Activated naive CD8-positive, alpha-beta T cell treated with anti-CD3 and anti-CD28 coated beads, Interleukin-2, amount 50 U/mL, for 16 hours (primary cell): ENCODE data around the gene ABHD13.
"Not testable (repeated sequence)": the region's sequence is repeated elsewhere in the genome, so short reads cannot be mapped to it uniquely, and the experiment has no call there.

Source experiments
- DNase-seq: peaks from one replicate; pipeline ENCODE4 v3.0.0-alpha.2; 2020; ENCODE audit warnings: low read depth, low spot score

Gene ABHD13

DNA sequence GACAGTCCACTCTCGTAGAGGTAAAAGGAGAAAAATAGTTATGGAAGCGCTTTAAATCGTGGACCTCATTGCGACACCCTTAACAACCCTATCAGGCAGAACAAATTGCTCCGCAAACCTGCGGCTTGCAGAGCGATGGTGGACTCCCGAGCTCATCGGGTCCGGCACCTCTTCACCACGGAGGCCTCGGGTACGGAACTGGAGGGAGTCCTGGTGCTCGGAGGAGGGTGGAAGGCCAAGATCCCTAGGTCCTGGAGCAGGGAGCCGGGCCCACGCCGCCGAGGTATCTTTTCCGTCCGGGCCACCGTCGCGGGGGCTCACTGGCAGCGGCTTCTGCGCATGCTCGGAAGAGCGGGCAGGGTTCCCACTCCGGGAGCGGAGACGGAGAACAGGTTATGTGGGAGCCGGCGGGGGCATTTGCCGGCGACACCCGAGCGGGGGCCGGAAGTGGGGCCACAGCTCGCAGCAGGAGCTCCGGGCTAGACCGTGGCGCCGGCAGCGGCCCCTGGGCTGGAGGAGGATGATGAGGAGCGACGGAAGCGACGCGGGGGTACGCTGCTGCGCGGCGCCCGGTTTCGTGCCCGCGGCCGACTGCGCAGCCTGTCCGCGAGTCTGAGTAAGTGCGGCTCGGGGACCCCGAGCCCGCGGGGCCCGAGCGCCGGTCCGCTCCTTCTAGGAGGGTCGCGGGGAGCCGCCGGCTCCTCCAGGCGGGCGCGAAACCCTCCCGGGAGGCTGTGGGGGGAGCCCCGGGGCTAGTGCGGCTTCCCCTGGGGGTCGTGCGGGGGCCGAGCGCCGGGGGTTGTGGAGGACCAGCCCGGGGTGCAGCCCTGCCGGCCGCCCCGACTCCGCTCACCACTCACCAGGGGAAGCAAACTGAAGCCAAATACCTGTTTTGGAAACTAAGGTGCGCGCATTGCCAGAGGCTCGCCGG lies at the start of gene ABHD13:
Gene ABHD13, plus strand, starts transcription at position 349 of the 931 bp plus-strand sequence. CDS start 10,827 bp downstream, outside the sequence.
- DNase-seq = peak; percentile 81

DNA sequence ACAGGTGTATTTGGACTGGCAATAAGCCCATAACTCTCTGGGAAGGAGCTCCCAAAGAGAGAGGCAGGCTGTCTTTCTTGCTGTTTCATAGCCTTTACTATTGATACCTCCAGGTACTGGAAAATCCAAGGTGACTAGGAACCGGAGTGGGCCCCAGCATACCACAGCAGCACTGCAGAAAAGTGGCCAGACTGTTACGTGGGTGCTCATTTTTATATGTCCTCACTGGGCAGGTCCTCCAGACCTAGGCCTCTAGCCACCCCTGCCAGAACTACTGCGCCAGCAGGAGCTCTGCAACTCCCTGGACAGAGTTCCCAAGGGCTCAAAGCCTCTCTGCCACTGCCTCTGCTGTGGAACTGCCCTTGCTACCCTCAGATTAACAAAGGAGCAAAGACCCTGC lies 49.3 kb upstream of the ABHD13 start:
- DNase-seq = no peak

DNA sequence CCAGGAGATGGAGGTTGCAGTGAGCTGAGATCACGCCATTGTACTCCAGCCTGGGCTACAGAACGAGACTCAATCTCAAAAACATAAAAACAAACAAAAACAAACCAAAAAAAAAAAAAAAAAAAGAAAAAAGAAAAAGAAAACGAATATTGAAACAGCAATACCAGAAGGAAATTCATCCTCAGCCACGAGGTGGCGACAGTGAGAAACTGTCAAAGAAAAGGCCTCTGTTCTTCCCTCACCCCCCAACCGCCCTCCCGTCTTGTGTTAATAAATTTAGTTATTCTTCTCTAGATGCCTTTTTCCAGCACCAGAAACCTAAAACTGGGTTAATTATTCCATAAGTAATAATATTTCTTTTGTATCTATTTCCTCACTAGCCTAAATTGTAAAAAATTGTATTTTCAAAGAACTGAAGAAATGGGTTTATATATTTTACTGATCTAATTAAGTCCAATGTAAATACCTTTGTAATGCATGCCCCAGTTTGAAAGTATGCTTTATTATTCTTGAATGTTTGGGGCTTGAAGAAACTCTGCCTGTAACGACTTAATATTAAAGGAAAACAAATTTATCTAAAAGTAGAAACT lies 41.4 kb upstream of the ABHD13 start:
- DNase-seq = peak; percentile 27

DNA sequence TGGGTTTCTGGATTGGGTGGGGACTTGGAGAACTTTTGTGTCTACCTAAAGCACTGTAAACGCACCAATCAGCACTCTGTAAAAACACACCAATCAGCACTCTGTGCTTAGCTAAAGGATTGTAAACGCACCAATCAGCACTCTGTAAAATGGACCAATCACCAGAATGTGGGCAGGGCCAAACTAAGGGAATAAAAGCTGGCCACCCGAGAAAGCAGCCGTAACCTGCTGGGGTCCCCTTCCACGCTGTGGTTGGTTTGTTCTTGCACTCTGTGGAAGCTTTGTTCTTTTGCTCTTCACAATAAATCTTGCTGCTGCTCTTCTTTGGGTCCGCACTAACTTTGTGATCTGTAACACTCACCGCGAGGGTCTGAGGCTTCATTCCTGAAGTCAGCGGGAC lies 40.1 kb upstream of the ABHD13 start:
- no peak for DNase-seq

DNA sequence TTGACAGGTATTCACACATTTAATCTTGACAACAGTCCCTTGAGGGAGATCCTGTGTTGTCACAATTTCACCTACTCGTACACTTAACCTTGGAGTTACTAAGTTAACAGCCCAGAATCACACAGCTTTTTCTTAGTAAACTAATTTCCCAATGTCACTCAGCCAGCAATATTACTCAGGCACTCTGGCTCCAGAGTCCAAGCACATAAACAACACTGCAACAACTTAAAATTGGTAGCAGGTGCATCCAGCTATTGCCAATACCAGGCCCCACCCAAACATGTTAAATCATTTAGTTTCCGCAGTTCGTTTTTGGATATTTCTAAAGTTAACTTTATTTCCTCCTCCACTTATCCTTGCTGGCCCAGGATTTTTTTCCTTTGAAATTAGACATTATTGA lies 35.5 kb upstream of the ABHD13 start:
- DNase-seq = no peak

DNA sequence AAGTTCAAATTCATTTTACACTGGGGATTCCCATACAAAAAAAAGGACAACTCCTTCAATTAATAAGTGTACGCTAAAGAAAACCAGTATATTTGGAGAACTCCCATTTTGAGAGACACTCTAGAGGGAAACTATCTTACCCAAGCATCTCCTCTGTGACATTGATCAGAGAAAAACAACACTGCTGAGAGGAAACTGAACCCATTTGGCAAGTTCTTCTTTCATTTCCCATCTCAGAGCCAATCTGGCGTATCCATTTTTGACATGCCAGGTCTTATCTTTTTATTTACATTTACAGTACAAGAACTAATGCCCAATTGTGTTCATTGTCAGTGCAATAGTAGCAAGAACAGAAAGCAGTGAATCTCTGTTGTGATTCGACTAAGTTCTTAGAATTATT lies 33.0 kb upstream of the ABHD13 start:
- DNase-seq = no peak

DNA sequence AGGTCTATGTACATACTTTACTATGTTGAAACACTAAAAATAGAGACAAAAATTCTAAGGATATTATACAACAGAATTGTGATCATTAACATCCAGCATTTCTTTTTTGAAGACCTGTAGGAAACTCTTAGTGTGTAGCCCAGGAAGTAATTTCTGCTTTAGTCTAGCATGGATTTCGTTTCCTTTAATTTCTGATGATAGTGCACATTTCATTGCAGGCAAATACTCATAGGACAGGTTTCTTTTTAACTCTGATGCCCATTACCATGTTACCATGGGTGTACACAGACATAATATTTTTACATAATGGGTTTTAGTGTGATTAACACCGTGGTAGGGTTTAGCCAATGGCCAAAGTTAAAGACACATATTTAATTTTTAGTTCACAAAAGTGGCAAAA lies 29.9 kb upstream of the ABHD13 start:
- no peak for DNase-seq

DNA sequence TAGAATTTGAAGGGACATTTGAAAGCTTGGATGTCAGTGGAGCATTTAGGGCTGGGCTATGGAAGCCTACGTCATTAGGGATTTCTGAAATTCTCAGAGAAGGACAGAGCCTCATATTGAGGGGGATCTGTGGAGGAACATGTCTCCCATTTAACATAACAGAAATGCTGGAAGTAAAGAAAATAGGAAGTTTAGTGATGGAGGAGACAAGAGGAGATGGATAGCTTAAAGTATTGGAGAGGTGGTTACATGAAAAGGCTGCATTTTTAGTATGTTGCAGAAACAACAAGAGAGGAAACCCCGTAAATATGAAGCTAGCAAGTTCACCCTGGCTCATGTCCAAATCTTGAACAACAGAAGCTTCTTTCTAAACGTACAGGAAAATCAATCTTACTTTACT lies 27.3 kb upstream of the ABHD13 start:
- DNase-seq = no peak

DNA sequence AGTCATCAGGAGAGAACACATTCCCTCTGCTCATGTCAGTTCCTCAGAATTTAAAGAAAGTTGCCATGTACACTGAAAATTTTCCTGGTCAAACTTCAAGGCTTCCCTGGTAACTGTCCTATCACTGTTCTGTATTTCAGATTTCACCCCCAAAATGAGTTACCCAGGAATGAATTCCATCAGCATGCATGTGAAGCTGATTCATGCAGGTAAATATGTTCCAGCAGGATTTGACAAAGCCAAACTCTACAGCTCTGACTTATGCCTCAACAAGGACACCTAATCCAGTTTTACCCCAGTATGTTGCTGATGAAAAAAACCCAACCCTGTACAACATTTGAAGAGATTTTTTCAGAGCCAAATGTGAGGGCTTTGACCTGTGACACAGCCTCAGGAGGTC lies 24.4 kb upstream of the ABHD13 start:
- DNase-seq = no peak

DNA sequence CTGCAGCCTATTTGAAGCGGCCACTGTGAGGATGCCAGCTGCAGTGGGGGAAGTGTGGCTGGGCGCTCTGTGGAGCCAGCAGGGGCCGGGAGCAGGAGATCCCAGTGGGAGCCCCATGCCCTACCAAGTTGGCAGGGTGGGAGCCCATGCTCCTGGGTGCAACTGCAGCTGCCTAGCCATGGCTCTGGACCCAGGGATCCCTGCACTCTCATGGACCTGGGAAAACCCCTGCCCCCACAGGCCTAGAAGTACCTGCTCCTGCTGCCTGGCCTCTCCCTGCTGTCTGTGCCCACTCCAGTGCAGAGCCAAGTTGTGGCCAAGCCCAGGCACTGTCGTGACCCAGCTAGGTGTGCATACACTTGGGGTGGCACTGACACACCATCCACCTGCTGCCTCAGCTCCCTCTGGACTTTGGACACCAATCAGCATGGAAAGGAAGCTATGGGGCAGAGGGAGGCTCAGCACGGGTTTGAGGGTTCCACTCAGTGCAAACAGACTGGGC lies 23.7 kb upstream of the ABHD13 start:
- no peak for DNase-seq

DNA sequence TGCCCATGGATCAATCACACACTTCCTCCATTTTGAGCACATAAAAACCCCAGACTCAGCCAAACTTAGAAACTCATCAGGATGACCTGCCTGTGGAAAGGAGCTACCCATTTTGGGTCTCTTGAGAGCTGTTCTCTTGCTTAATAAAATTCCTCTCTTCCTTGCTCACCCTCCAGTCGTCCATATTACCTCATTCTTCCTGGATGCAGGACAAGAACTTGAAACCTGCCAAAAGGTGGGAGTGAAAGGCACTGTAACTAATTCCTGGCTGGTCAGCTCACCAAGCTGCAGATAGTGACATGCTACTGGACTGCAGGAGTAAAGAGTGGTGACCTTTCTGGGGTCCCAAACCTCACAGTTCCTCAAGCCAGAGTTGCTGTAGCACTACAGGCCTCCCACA lies 23.0 kb upstream of the ABHD13 start:
- no peak for DNase-seq

DNA sequence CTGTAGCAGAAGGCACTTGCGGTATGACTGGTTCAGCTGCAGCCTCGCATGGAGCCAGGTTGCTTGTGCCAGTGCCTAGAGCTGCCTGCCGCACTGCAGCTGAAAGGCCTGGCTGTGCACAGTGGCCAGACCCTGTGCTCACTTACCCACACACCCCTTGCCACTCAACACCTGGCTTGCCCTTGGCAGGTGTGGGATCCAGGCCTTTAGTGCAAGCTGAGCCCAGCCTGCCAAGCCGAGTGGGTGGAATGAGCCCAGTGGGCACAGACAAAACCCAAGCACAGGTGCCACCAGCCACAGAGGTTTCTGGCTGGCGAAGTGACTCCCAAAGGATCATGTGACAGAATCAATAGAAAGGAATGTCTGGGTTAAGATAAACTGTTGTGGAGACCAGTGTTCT lies 22.3 kb upstream of the ABHD13 start:
- no peak for DNase-seq

DNA sequence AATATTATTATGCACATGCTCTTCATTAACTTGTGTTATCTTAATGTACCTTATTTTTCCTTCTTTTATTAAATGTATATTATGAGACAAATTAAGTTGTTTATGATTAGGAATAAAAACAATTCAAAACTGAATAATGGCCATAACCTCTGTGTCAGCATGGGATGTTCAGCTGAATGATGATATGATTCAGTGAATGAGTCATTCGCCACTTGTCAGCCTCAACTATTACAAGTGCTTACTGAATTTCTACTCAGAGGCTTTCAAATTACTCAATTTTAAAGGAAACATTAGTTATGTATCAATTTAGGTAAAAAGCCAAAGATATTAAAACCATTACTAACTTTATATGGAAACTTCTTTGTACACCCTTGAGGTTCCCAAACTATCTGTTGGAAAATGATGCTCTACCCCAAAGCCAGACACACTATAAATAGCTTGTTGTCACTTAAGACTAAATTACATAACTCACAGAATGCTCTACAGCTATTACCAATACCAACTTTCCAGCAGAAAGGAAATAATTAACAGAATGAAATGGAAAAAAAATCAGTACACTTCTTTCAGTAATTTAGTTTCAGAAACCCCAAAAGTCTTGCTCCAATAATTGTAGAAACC lies 17.3 kb upstream of the ABHD13 start:
- no peak for DNase-seq

DNA sequence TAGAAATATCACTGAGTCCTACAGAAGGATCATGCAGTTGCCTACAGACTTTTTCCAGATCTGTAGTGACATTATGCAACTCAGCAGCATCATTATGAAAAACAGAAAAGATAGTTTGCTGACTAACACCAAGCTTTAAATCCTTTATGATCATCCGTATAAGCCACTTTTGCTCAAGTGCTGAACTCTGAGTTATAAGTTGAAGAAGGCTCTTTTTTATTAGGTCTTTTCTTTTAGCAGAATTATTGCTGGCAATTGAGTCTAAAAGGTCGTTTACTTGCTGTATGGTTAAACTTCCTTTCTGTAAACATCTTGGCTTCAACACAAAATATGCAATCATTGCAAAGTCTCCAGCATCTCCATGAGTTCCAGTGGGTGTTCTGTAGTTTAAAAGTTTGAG lies 7.6 kb upstream of the ABHD13 start:
- DNase-seq = no peak

DNA sequence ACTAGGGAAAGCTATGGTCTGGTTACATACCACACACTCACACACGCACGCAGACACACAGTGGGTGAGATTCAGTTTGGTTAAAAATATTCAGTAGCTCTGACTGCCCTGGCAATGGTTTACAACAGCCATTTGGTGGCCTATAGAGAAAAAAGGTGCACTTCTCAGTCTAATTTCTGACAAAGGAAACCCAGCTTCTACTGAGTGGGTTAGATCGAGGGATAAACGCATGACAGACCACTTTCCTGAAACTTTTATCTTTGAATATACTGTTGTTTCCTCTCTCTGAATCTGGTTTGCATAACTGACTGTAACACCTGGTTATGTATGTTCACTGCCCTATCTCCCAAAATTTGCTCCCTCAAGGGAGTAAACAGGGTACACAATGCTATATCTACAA lies 5.3 kb upstream of the ABHD13 start:
- no peak for DNase-seq

DNA sequence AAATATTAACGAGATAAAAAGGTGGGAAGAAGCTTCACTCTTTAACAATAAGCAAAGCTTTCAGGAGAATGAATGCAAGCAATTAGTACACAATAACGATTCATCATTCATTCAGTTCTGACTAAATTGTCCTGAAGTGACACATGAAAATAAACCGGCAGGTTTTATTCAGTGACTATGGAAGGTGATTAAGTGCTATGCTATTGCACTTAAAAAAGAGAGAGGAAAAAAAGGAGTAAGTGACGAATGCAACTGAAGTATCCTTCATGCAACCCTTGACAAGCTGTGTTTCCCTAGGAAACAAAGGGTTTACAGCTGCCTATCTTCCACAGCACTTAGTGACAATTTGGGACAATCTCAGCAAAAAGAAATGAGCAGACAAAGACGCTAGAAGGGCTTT lies 4.2 kb upstream of the ABHD13 start:
- no peak for DNase-seq

DNA sequence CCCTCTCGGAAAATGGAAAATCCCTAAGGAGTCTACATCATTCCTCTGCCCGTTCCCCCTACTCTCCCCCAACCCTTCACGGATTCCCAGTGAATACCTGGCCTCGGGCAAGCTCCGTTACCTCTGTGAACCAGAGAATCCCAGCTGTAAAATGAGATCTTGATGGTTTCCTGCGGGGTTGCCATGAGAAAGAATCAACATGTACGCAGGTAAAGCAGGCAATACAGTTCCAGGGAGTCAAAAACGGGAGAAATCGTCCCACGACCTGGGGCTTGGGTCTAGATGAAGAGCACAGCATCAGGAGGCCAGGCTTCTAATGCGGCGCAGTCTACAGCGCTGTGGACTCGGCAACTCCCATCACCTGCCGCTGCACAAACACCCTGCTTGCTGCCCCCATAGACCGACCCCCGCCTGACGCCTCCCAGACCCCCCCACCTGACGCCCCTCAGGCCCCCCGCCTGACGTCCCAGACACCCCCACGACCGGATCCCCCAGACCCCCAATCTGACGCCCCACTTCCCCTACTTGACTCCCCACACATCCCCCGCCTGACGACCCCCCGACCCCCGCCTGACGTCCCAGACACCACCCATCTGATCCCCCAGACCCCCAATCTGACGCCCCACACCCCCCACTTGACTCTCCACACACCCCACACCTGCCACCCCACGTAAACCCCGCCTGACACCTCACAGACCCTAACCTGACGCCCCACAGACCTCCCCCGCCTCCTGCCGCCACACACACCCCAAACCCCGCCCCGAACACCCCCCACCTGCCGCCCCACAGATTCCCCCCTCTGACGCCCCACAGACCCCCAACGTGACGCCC lies 3.5 kb upstream of the ABHD13 start:
- DNase-seq = no peak

DNA sequence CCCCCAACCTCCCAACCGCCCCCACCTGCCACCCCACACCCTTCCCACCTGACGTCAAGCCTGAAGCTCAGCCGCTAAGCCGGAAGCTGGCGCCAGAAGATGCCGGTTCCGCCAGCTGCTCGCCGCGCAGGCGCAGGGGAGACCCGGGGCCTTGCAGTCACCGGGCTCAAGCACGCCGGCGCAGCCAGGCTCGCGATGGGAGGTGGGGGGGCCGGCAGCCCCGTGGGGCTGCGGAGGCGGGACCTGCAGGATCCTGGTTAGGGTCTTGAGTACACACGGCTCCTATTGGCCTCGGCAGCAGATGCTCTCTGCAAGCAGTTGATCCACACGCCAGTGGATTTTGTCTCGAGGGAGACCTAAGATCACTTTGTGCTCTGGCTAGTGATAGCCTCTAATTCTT lies 2.8 kb upstream of the ABHD13 start, which contains the start of gene LIG4:
Gene LIG4, minus strand, starts transcription at position 101 of the 400 bp plus-strand sequence. CDS start 4,268 bp downstream, outside the sequence.
- DNase-seq = peak; percentile 80

DNA sequence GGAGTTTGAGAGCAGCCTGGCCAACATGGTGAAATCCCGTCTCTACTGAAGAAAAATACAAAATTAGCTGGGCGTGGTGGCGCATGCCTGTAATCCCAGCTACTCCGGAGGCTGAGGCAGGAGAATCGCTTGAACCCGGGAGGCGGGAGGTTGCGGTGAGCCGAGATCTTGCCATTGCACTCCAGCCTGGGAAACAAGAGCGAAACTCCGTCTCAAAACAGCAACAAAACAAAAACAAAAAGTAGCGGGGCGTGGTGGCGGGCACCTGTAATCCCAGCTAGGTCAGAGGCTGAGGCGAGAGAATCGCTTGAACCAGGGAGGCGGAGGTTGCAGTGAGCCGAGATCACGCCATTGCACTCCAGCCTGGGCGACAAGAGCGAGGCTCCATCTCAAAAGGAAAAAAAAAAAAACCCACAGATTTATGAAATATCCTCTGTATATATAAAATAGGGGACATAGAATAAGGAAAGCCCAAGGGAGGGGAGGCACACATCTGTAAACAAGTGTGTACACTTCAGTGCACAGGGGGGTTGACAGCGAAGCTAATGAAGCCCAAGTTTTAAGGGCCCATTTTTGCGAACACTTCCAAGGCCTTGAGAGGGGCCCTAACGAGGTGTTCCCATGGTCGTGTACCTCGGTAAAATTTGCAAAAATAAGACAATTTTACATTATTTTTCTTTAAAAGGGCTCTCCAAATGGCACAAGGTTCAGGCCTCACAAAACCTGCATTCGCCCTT lies 717 bp upstream of the ABHD13 start:
- not testable (repeated sequence) for DNase-seq

DNA sequence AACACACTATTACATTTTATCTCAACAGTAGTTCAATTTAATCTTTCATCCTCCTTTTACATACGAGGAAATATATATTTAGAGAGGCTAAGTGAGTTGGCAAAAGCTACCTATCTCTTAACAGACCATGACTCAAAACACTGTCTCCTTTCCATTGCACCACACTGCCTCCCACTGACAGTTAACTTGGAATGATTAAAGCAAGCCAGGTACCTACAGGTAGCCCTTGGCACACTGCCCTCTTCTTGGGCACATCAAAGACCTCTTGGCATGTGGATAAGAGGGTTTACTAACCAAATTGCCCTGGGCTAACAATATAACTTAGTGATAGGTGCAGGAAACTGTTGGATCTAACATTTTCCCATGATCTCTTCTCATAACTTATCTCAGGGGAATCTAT lies 1.8 kb downstream of the ABHD13 start:
- DNase-seq = no peak
